T-cell (primary cell): Measurements from ENCODE around the gene STX8. TPM values are rescaled to one million over a fixed set of nuclear protein-coding genes. Genes with fewer than 3 reads are reported as not detected.

Source experiments
- ATAC-seq, 4 experiments: fragments of 200-7000 bp in 3 of 4; fragments of 150-1000 bp in 1 of 4; cut with Tn5 transposase; replicated peaks in 1 of 4; 1 replicate in 3 of 4; 2 replicates in 1 of 4; pipeline ENCODE4 v1.10.0; 2021; ENCODE audit warnings: moderate library complexity in 3 of 4, mild to moderate bottlenecking in 2 of 4, moderate number of reproducible peaks in 1 of 4
- CTCF ChIA-PET, 2 donors: fragments of 300-600 bp; sonication (Branson Sonifier 250); formaldehyde crosslinking; loops; one replicate each; lab custom pipeline; 2022; ENCODE audit warnings: antibody characterized with exemption in 2 of 2; lab: Charles Lee
- POLR2A ChIA-PET, 2 donors: fragments of 300-600 bp; sonication (Branson Sonifier 250); formaldehyde crosslinking; loops; one replicate each; lab custom pipeline; 2022; ENCODE audit warnings: antibody characterized with exemption in 2 of 2; lab: Charles Lee
- DNase-seq, 35 experiments: peaks; one replicate each; pipeline versions ENCODE4 v3.0.0 to v3.0.0-alpha.2; 2013 to 2023
- H3K27ac ChIP-seq: one replicate; pipeline ENCODE4 v1.5.1; 2013; ENCODE audit warnings: low read length
- H3K27me3 ChIP-seq, 2 experiments: replicated peaks in 1 of 2; 1 replicate in 1 of 2; 2 replicates in 1 of 2; pipeline versions ENCODE4 v1.6.1 to v1.7.0; 2013; ENCODE audit warnings: low read length in 1 of 2, mixed read lengths in 1 of 2; ENCODE audit not compliant: control insufficient read depth in 2 of 2, insufficient read depth in 2 of 2; ENCODE audit errors: extremely low read depth in 1 of 2
- H3K36me3 ChIP-seq, 2 donors: 1 replicate in 1 of 2; 2 replicates in 1 of 2; pipeline versions ENCODE4 v1.6.1 to v1.7.0; 2013; ENCODE audit warnings: low read length in 1 of 2; ENCODE audit not compliant: control insufficient read depth in 2 of 2, insufficient read depth in 1 of 2; ENCODE audit errors: extremely low read depth in 1 of 2
- H3K4me1 ChIP-seq, 2 experiments: 1 replicate in 1 of 2; 2 replicates in 1 of 2; pipeline versions ENCODE4 v1.6.1 to v1.7.0; 2013; ENCODE audit warnings: low read length in 2 of 2, mixed read lengths in 1 of 2; ENCODE audit not compliant: insufficient read depth in 2 of 2, control insufficient read depth in 1 of 2; ENCODE audit errors: extremely low read depth in 1 of 2
- H3K4me3 ChIP-seq, 2 donors: 1 replicate in 1 of 2; 2 replicates in 1 of 2; pipeline versions ENCODE4 v1.5.1 to v1.7.0; 2013; ENCODE audit warnings: mild to moderate bottlenecking in 2 of 2, low read length in 1 of 2, moderate library complexity in 1 of 2; ENCODE audit not compliant: control insufficient read depth in 1 of 2; ENCODE audit errors: extremely low read depth in 1 of 2
- H3K9me3 ChIP-seq: 2 replicates; pipeline ENCODE4 v1.7.0; 2013
- H3K27ac Mint-ChIP-seq, 2 donors: one replicate each; pipeline ENCODE4 v1.8.0; 2020 to 2021; ENCODE audit warnings: mild to moderate bottlenecking in 2 of 2, mixed read lengths in 2 of 2
- H3K27me3 Mint-ChIP-seq, 2 donors: one replicate each; pipeline ENCODE4 v1.8.0; 2021 to 2022; ENCODE audit warnings: mixed read lengths in 2 of 2
- H3K36me3 Mint-ChIP-seq: one replicate; pipeline ENCODE4 v1.8.0; 2021; ENCODE audit warnings: mixed read lengths
- H3K4me1 Mint-ChIP-seq, 3 donors: one replicate each; pipeline ENCODE4 v1.8.0; 2020 to 2022; ENCODE audit warnings: mixed read lengths in 3 of 3, mild to moderate bottlenecking in 1 of 3
- H3K4me3 Mint-ChIP-seq, 3 donors: one replicate each; pipeline ENCODE4 v1.8.0; 2020 to 2022; ENCODE audit warnings: mild to moderate bottlenecking in 3 of 3, mixed read lengths in 3 of 3, moderate library complexity in 3 of 3
- H3K9me3 Mint-ChIP-seq, 3 donors: one replicate each; pipeline ENCODE4 v1.8.0; 2020 to 2022; ENCODE audit warnings: mixed read lengths in 3 of 3
- WGBS: methylation state at CpG from one replicate; pipeline ENCODE4 v1.1.5; 2013; ENCODE audit warnings: missing lambda C conversion rate; ENCODE audit not compliant: insufficient coverage; 5-methylcytosine and 5-hydroxymethylcytosine counted together
- total RNA-seq, 35 experiments: library from RNA in 6 of 35; stranded (reverse) in 6 of 35; fragments of 120-200 nt in 1 of 35; gene quantifications; one replicate each; pipeline versions ENCODE4 v1.2.1 to v1.2.4 and lab custom pipeline; 2013 to 2026

STX8 gene
- total RNA-seq, 5 donors from 2014 or later (not counting 1 experiment from before 2014, with no cell fraction given) = 34.1 to 65.2 (median 57.8) TPM

DNA sequence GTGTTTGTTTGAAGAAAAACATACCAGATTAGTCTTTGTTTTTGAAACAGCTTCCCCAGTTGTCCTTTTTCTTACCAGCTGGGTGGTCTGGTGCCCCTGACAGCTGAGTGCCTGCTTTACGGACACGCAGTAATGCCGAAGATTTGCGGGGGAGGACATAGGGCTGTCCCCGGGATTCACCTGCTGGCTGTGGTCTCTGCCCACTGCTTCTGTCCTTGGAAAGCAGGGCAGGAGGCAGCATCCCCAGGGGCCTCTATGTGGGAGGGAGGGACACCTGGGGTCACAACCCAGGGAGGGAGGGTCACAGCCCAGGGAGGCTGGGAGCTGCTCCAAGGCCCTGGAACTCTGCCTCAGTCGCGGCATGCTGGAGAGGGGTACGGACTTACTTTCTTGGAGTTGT, 332.6 kb downstream of the STX8 start:
- H3K4me1 Mint-ChIP-seq = peaks cover 12 to 19% (median 15%) of the 10 kb centered on the region in 3 donors
- Histone ChIP-seq H3K36me3 (peaks cover 0 to under 1% of the 10 kb centered on the region in 2 donors), H3K4me1 (peaks cover 0 to 25% of the 10 kb centered on the region in 2 experiments), H3K4me3 (no peak overlapping the region), H3K27me3 (no peaks in the 10 kb centered on the region), H3K9me3 (no peaks in the 10 kb centered on the region), H3K27ac (no peak overlapping the region)
- no peak for DNase-seq
- no peaks in the 10 kb centered on the region for H3K9me3 Mint-ChIP-seq
- H3K27me3 Mint-ChIP-seq = no peaks in the 10 kb centered on the region
- WGBS = 100% methylated on average over 5 of the region's 8 CpGs
- H3K4me3 Mint-ChIP-seq = no peak overlapping the region
- ChIA-PET POLR2A (no interaction called here), CTCF (no interaction called here)
- H3K27ac Mint-ChIP-seq = no peak overlapping the region
- peaks cover 3% of the 10 kb centered on the region for H3K36me3 Mint-ChIP-seq
- no peak for ATAC-seq

DNA sequence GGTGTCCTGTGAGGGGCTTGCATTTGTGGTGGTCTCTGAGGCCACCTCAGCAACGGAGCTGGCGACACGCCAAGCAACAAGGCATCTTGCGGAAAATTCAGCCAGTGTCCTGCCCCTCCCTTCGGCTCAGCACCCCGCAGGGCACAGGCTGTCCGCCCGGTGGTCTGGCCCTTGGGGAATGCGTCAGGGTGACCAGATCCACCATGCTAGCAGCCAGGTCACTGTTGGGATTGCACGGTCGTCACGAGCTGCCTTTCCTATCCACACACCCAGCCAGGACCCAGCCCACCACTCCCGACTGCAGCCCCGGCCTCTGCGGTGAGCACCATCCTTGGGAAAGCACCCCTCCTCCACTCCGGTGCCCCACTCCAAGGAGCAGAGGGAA, 333.1 kb downstream of the STX8 start:
- ATAC-seq (no peak), DNase-seq (no peak)
- H3K36me3 ChIP-seq = no peaks in the 10 kb centered on the region
- WGBS = 90% methylated on average over 9 of the region's 16 CpGs
- CTCF ChIA-PET = no interaction called here
- POLR2A ChIA-PET = no interaction called here
- Mint-ChIP-seq H3K9me3 (no peaks in the 10 kb centered on the region), H3K27me3 (no peaks in the 10 kb centered on the region), H3K4me1 (peaks cover 12 to 19% (median 15%) of the 10 kb centered on the region in 3 donors), H3K4me3 (peak overlapping the region in 1 of 3 donors; percentile 81), H3K36me3 (peaks cover 3% of the 10 kb centered on the region), H3K27ac (no peak overlapping the region)
- H3K27ac ChIP-seq = no peak overlapping the region
- H3K4me3 ChIP-seq = no peak overlapping the region
- H3K9me3 ChIP-seq = no peaks in the 10 kb centered on the region
- peaks cover 0 to 25% of the 10 kb centered on the region in 2 experiments for H3K4me1 ChIP-seq
- peaks cover 0 to 4% of the 10 kb centered on the region in 2 experiments for H3K27me3 ChIP-seq

DNA sequence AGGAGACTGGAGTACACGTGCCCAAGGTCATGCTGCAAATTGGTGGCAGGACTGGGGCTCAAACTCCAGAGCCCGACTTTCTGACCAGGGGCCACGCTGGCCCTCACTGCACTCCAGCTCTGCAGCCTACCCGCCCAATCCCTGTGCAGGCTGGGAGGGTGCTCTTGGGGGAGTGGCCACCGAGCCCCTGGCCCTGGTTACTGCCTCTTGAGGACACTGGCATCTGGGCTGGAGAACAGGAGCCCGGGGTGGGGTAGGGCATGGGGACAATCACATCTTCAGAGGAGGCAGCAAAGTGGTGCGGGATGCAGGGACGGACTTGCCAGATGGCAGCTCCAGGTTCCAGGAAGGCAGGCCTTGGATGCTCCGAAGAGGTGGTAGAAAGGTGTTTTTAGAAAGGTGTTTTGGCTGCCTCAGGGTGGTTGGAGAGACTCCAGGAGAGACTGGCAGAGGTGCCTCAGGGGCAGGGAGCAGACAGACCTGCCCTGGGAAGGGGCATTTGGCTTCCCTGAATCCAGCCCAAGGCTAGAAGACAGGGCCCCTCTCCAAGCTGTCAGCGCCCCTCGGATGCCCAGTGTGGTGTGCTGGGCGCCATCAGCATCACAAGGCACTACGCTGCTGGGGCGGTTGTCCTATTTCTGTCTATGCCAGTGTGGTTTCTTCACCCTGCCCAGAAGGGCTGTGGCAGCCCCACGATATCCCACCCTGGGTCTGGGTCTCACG, 333.7 kb downstream of the STX8 start:
- H3K4me3 Mint-ChIP-seq = peak overlapping the region in 2 of 3 donors; percentile 57 to 81
- WGBS = 88% methylated on average over 16 of the region's 16 CpGs
- H3K27ac Mint-ChIP-seq = peak overlapping the region in 1 of 2 donors; percentile 67

DNA sequence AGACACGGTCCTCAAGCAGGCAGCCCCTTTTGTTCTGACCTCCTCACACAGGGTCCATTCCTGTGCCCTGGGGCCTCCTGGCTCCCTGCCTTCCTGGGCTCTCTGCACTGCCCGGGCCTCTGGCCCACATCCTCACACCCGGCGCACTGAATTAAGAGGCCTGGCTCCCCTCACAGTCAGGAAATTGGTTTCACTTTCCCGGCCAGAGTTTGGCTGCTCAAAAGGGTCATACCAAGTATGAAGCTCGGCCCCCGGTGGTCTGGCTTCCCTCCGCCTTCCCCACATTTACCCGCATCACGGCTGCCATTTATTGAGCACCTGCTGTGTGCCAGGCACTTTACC, 334.3 kb downstream of the STX8 start:
- no peak for ATAC-seq
- H3K9me3 ChIP-seq = no peaks in the 10 kb centered on the region
- peaks cover 3% of the 10 kb centered on the region for H3K36me3 Mint-ChIP-seq
- H3K4me3 ChIP-seq = no peak overlapping the region
- H3K27ac Mint-ChIP-seq = peak overlapping the region in 1 of 2 donors; percentile 67
- ChIA-PET POLR2A (no interaction called here), CTCF (no interaction called here)
- peaks cover 0 to 6% of the 10 kb centered on the region in 2 experiments for H3K27me3 ChIP-seq
- no peaks in the 10 kb centered on the region for H3K36me3 ChIP-seq
- DNase-seq = peak in 1 of 35 experiments; percentile 10
- peaks cover 12 to 19% (median 15%) of the 10 kb centered on the region in 3 donors for H3K4me1 Mint-ChIP-seq
- 74% methylated on average over 10 of the region's 10 CpGs for WGBS
- H3K27ac ChIP-seq = no peak overlapping the region
- peaks cover 0 to 25% of the 10 kb centered on the region in 2 experiments for H3K4me1 ChIP-seq
- H3K9me3 Mint-ChIP-seq = no peaks in the 10 kb centered on the region
- H3K27me3 Mint-ChIP-seq = no peaks in the 10 kb centered on the region
- H3K4me3 Mint-ChIP-seq = peak overlapping the region; percentile 49 to 81 (median 57)

More for the DNA sequence above, 333.7 kb downstream of the STX8 start:
- Histone ChIP-seq H3K4me1 (peaks cover 0 to 25% of the 10 kb centered on the region in 2 experiments), H3K27me3 (peaks cover 0 to 6% of the 10 kb centered on the region in 2 experiments), H3K36me3 (no peaks in the 10 kb centered on the region), H3K9me3 (no peaks in the 10 kb centered on the region), H3K27ac (no peak overlapping the region), H3K4me3 (no peak overlapping the region)
- no peaks in the 10 kb centered on the region for H3K27me3 Mint-ChIP-seq
- no peak for ATAC-seq
- ChIA-PET CTCF (no interaction called here), POLR2A (no interaction called here)
- H3K9me3 Mint-ChIP-seq = no peaks in the 10 kb centered on the region
- H3K36me3 Mint-ChIP-seq = peaks cover 3% of the 10 kb centered on the region
- no peak for DNase-seq
- H3K4me1 Mint-ChIP-seq = peaks cover 12 to 19% (median 15%) of the 10 kb centered on the region in 3 donors

DNA sequence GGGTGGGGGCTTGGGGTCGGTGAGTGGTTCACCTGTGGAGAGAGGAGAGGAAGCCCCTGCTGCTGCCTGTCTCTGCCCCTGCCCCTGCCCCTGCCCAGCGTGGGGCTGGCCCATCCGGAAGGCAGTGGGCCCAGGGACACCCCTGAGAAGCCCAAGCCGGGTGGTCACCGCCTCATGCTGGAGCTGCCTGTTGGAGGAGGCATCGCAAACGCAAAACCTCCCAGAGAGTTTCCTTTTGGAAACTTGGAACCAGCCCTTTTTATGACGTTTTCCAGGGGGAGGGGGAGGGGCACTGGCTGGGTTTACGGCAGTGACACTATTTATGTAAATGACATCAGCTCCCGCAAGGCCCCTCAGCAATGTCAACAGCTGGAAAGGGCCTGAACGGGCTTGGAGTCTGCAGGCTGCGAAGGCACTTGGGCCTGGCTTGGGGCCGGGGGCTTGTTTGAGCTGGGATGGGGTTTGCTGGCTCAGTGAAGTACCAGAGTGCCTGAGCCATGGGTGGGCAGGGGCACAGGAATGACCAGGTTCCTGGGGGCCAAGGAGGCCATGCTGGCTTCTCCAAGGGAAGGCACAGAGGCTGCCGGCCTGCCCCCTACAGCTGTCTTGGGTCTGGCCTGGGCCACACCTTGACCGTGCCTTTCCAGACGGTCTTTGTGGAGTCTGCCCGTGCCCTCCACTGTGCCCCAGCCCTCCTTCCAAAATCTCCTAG, 334.8 kb downstream of the STX8 start:
- Mint-ChIP-seq H3K4me3 (peak overlapping the region; percentile 49 to 81 (median 72)), H3K4me1 (peaks cover 12 to 19% (median 15%) of the 10 kb centered on the region in 3 donors), H3K9me3 (no peaks in the 10 kb centered on the region), H3K36me3 (peaks cover under 1% of the 10 kb centered on the region), H3K27me3 (no peaks in the 10 kb centered on the region), H3K27ac (no peak overlapping the region)
- Histone ChIP-seq H3K27me3 (peaks cover 0 to 6% of the 10 kb centered on the region in 2 experiments), H3K27ac (peak overlapping the region; percentile 49), H3K4me3 (peak overlapping the region; percentile 50 to 57), H3K9me3 (no peaks in the 10 kb centered on the region), H3K36me3 (no peaks in the 10 kb centered on the region), H3K4me1 (peaks cover 0 to 25% of the 10 kb centered on the region in 2 experiments)
- ChIA-PET CTCF (no interaction called here), POLR2A (no interaction called here)
- 96% methylated on average over 17 of the region's 17 CpGs for WGBS
- peak in 1 of 35 experiments; percentile 7 for DNase-seq
- peak in 1 of 4 experiments; percentile 3 for ATAC-seq

DNA sequence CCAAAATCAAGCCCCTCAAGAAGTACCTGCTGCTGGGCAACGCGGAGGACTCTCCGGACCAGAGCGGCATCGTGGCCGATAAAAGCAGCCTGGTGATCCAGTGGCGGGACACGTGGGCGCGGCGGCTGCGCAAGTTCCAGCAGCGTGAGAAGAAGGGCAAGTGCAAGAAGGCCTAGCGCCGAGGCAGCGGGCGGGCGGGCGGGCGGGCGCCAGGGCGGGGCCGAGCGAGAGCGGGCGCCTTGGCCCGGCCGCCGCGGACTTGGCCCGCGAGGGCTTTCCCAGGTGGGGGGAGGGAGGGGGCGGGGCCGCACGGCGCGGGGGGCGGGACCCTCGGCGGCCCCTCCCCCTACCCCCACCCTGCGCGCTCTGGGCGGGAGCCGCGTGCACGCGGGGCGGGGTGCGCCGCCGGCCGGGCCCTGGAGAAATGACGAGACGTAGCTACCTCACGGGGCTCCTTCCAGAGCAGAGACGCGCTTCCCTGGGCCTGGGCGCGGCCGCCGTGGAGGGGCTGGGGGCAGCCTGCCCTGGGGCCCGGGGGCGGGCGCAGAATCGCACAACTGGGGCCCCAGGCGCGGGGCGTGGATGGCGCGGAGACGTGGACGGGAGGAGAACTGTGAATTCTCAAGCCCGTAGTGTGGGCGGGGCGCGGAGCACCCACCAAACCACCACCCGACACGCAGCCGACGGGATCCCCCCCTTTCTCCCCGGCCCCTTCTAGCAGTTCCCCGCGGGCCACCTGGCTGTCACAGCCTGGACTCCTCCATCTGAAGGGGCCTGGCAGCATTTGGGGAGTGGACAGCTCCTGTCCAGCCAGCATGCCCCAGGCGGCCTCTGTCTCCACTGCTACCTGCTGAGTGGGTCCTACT, 335.6 kb downstream of the STX8 start:
- peak overlapping the region; percentile 57 to 63 for H3K4me3 ChIP-seq
- Mint-ChIP-seq H3K4me3 (peak overlapping the region; percentile 75 to 81 (median 81)), H3K9me3 (no peaks in the 10 kb centered on the region), H3K36me3 (no peaks in the 10 kb centered on the region), H3K27me3 (peaks cover 2 to 3% of the 10 kb centered on the region in 2 donors), H3K27ac (no peak overlapping the region), H3K4me1 (peaks cover 12 to 19% (median 15%) of the 10 kb centered on the region in 3 donors)
- no peaks in the 10 kb centered on the region for H3K9me3 ChIP-seq
- no peaks in the 10 kb centered on the region for H3K36me3 ChIP-seq
- H3K4me1 ChIP-seq = peaks cover 0 to 25% of the 10 kb centered on the region in 2 experiments
- peaks cover 0 to 8% of the 10 kb centered on the region in 2 experiments for H3K27me3 ChIP-seq
- CTCF ChIA-PET = no interaction called here
- DNase-seq (peak; percentile 24 to 82 (median 58)), ATAC-seq (peak; percentile 85 to 89 (median 87))
- POLR2A ChIA-PET = no interaction called here
- H3K27ac ChIP-seq = peak overlapping the region; percentile 49
- 3% methylated on average over 44 of the region's 84 CpGs for WGBS
